ENCODE measurements around the gene RTKN2. TPM values are rescaled to one million over a fixed set of nuclear protein-coding genes. Genes with fewer than 3 reads are reported as not detected.
"Not testable (repeated sequence)": the region's sequence is repeated elsewhere in the genome, so short reads cannot be mapped to it uniquely, and the experiment has no call there.

Gene RTKN2
- total and polyA plus RNA-seq, 4 donors, result 0.05 to 0.93 (median 0.17) TPM; not detected in 1

DNA sequence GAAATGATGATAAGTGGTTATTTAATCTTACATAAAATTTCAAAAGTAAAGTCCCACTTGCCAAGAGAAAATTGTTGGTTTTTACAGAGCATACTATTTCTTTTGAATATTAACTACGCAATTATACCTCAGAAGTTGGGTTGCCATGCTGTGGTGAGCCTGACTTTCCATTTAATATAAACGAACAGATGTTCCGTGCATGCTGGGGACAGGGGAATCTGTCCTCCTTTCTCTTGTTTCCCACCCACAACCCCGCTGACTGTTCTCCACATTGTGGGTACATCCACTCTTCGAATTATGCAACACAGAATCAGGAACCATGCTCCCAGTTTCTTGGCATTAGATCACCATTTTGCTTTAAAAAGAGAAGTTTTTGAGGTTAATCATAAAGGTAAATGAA lies 29.2 kb upstream of the RTKN2 start:
- no peak for DNase-seq (ENCODE audit: low spot score)
- no peaks in the 10 kb centered on the region for H3K36me3 ChIP-seq (ENCODE audit: control insufficient read depth in 4 of 4, insufficient read depth in 3 of 4, low read depth in 1 of 4, low read length in 3 of 4)
- peaks cover 0 to 4% (median under 1%) of the 10 kb centered on the region in 4 donors for H3K9me3 ChIP-seq (ENCODE audit: control insufficient read depth in 4 of 4, low read length in 3 of 4)
- H3K27ac ChIP-seq (ENCODE audit: low read depth in 1 of 2, low read length in 2 of 2), result no peak overlapping the region
- no peak for TF ChIP-seq YY1 (IDR thresholded peaks at IDR 0.05)
- no peak for TF ChIP-seq HNF4G (IDR thresholded peaks at IDR 0.05)
- no peak overlapping the region for H3K4me3 ChIP-seq (ENCODE audit: low read depth in 1 of 3, low read length in 3 of 3)
- WGBS, result 67% methylated on average over 5 of the region's 5 CpGs
- no peaks in the 10 kb centered on the region for H3K27me3 ChIP-seq (ENCODE audit: control insufficient read depth in 4 of 4, insufficient read depth in 4 of 4, low read length in 3 of 4)
- H3K4me1 ChIP-seq (ENCODE audit: control insufficient read depth in 4 of 4, insufficient read depth in 4 of 4, low read length in 3 of 4), result no peaks in the 10 kb centered on the region
- no peak overlapping the region for H3K9ac ChIP-seq (ENCODE audit: low read depth in 1 of 2, low read length in 2 of 2)

GRCh38 chr10:62284221-62284620 lies 15.6 kb upstream of the RTKN2 start:
- no peak for DNase-seq (ENCODE audit: low spot score)
- Histone ChIP-seq H3K27ac (ENCODE audit: low read depth in 1 of 2, low read length in 2 of 2) (no peak overlapping the region), H3K9me3 (ENCODE audit: control insufficient read depth in 4 of 4, low read length in 3 of 4) (no peaks in the 10 kb centered on the region), H3K4me3 (ENCODE audit: low read depth in 1 of 3, low read length in 3 of 3) (no peak overlapping the region), H3K4me1 (ENCODE audit: control insufficient read depth in 4 of 4, insufficient read depth in 4 of 4, low read length in 3 of 4) (no peaks in the 10 kb centered on the region), H3K27me3 (ENCODE audit: control insufficient read depth in 4 of 4, insufficient read depth in 4 of 4, low read length in 3 of 4) (no peaks in the 10 kb centered on the region), H3K36me3 (ENCODE audit: control insufficient read depth in 4 of 4, insufficient read depth in 3 of 4, low read depth in 1 of 4, low read length in 3 of 4) (no peaks in the 10 kb centered on the region), H3K9ac (ENCODE audit: low read depth in 1 of 2, low read length in 2 of 2) (no peak overlapping the region)
- TF ChIP-seq NR2F2 (IDR thresholded peaks at IDR 0.05) (no peak), RAD21 (IDR thresholded peaks at IDR 0.05) (no peak), GABPA (IDR thresholded peaks at IDR 0.05 in 1 of 2, conservative IDR thresholded peaks at IDR 0.05 in 1 of 2) (no peak), FOXA1 (IDR thresholded peaks at IDR 0.05) (no peak), JUND (IDR thresholded peaks at IDR 0.05) (no peak), EGR1 (IDR thresholded peaks at IDR 0.05; ENCODE audit: low read depth in 2 of 2) (no peak), HNF4G (IDR thresholded peaks at IDR 0.05) (no peak), HNF4A (conservative IDR thresholded peaks at IDR 0.05) (no peak), TAF1 (conservative IDR thresholded peaks at IDR 0.05) (no peak), ATF3 (IDR thresholded peaks at IDR 0.05) (no peak), MAX (IDR thresholded peaks at IDR 0.05) (no peak), FOXA2 (IDR thresholded peaks at IDR 0.05) (no peak), REST (IDR thresholded peaks at IDR 0.05) (no peak), RXRA (IDR thresholded peaks at IDR 0.05) (no peak), YY1 (IDR thresholded peaks at IDR 0.05) (no peak)
- TF ChIP-seq, protein P1, sequence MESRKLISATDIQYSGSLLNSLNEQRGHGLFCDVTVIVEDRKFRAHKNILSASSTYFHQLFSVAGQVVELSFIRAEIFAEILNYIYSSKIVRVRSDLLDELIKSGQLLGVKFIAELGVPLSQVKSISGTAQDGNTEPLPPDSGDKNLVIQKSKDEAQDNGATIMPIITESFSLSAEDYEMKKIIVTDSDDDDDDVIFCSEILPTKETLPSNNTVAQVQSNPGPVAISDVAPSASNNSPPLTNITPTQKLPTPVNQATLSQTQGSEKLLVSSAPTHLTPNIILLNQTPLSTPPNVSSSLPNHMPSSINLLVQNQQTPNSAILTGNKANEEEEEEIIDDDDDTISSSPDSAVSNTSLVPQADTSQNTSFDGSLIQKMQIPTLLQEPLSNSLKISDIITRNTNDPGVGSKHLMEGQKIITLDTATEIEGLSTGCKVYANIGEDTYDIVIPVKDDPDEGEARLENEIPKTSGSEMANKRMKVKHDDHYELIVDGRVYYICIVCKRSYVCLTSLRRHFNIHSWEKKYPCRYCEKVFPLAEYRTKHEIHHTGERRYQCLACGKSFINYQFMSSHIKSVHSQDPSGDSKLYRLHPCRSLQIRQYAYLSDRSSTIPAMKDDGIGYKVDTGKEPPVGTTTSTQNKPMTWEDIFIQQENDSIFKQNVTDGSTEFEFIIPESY (IDR thresholded peaks at IDR 0.05), result no peak
- TF ChIP-seq, protein P2, sequence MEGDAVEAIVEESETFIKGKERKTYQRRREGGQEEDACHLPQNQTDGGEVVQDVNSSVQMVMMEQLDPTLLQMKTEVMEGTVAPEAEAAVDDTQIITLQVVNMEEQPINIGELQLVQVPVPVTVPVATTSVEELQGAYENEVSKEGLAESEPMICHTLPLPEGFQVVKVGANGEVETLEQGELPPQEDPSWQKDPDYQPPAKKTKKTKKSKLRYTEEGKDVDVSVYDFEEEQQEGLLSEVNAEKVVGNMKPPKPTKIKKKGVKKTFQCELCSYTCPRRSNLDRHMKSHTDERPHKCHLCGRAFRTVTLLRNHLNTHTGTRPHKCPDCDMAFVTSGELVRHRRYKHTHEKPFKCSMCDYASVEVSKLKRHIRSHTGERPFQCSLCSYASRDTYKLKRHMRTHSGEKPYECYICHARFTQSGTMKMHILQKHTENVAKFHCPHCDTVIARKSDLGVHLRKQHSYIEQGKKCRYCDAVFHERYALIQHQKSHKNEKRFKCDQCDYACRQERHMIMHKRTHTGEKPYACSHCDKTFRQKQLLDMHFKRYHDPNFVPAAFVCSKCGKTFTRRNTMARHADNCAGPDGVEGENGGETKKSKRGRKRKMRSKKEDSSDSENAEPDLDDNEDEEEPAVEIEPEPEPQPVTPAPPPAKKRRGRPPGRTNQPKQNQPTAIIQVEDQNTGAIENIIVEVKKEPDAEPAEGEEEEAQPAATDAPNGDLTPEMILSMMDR (IDR thresholded peaks at IDR 0.05; ENCODE audit: low read depth, low read length, missing input control), result no peak

DNA sequence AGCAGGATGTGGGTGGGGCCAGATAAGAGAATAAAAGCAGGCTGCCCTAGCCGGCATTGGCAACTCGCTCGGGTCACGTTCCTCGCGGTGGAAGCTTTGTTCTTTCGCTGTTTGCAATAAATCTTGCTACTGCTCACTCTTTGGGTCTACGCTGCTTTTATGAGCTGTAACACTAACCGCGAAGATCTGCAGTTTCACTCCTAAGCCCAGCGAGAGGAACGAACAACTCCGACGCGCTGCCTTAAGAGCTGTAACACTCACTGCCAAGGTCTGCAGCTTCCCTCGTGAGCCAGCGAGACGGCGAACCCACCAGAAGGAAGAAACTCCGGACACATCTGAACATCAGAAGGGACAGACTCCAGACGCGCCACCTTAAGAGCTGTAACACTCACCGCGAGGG lies 12.7 kb upstream of the RTKN2 start:
- not testable (repeated sequence) for DNase-seq (ENCODE audit: low spot score); H3K4me3 ChIP-seq (ENCODE audit: low read depth in 1 of 3, low read length in 3 of 3)
- WGBS, result 95% methylated on average over 24 of the region's 24 CpGs

DNA sequence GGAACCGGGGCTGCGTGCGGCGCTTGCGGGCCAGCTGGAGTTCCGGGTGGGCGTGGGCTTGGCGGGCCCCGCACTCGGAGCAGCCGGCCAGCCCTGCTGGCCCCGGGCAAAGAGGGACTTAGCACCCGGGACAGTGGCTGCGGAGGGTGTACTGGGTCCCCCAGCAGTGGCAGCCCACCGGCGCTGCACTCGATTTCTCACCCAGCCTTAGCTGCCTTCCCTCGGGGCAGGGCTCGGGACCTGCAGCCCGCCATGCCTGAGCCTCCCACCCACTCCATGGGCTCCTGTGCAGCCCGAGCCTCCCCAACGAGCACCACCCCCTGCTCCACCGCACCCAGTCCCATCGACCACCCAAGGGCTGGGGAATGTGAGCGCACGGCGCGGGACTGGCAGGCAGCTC lies 11.7 kb upstream of the RTKN2 start:
- H3K9me3 ChIP-seq (ENCODE audit: control insufficient read depth in 4 of 4, low read length in 3 of 4); H3K9ac ChIP-seq (ENCODE audit: low read depth in 1 of 2, low read length in 2 of 2); H3K27ac ChIP-seq (ENCODE audit: low read depth in 1 of 2, low read length in 2 of 2); H3K4me1 ChIP-seq (ENCODE audit: control insufficient read depth in 4 of 4, insufficient read depth in 4 of 4, low read length in 3 of 4); DNase-seq (ENCODE audit: low spot score); H3K4me3 ChIP-seq (ENCODE audit: low read depth in 1 of 3, low read length in 3 of 3); H3K27me3 ChIP-seq (ENCODE audit: control insufficient read depth in 4 of 4, insufficient read depth in 4 of 4, low read length in 3 of 4); H3K36me3 ChIP-seq (ENCODE audit: control insufficient read depth in 4 of 4, insufficient read depth in 3 of 4, low read depth in 1 of 4, low read length in 3 of 4): not testable (repeated sequence)
- 94% methylated on average over 28 of the region's 28 CpGs for WGBS

More for the DNA sequence above, 12.7 kb upstream of the RTKN2 start:
- not testable (repeated sequence) for H3K9me3 ChIP-seq (ENCODE audit: control insufficient read depth in 4 of 4, low read length in 3 of 4); H3K9ac ChIP-seq (ENCODE audit: low read depth in 1 of 2, low read length in 2 of 2); H3K27me3 ChIP-seq (ENCODE audit: control insufficient read depth in 4 of 4, insufficient read depth in 4 of 4, low read length in 3 of 4); H3K27ac ChIP-seq (ENCODE audit: low read depth in 1 of 2, low read length in 2 of 2); H3K36me3 ChIP-seq (ENCODE audit: control insufficient read depth in 4 of 4, insufficient read depth in 3 of 4, low read depth in 1 of 4, low read length in 3 of 4); H3K4me1 ChIP-seq (ENCODE audit: control insufficient read depth in 4 of 4, insufficient read depth in 4 of 4, low read length in 3 of 4)

Data from liver (tissue), 9 donors.